HEK293T (cell line): ENCODE measurements around the gene SGSM1.

Source experiments
- CTCF ChIA-PET: fragments of 350-600 bp; formaldehyde crosslinking; extraction: SDS; loops from one replicate; lab custom pipeline; 2021; ENCODE audit warnings: antibody characterized with exemption, inconsistent platforms; lab: Yijun Ruan, JAX
- POLR2A ChIA-PET: fragments of 350-600 bp; formaldehyde crosslinking; extraction: SDS; loops from one replicate; lab custom pipeline; 2020; ENCODE audit warnings: antibody characterized with exemption, inconsistent platforms; lab: Yijun Ruan, JAX
- DNase-seq: peaks from one replicate; pipeline ENCODE4 v3.0.0; 2012; ENCODE audit warnings: mixed read lengths; ENCODE audit errors: extremely low spot score
- ARNT ChIP-seq: fragments of 450-650 bp; IDR thresholded peaks from 2 replicates; pipeline ENCODE4 v1.6.1; 2017; ENCODE audit warnings: mild to moderate bottlenecking
- BHLHE40 ChIP-seq: fragments of 450-650 bp; IDR thresholded peaks from 2 replicates; pipeline ENCODE4 v1.6.1; 2016; ENCODE audit warnings: mild to moderate bottlenecking, moderate library complexity, borderline replicate concordance
- CTBP1 ChIP-seq: fragments of 450-650 bp; IDR thresholded peaks from 2 replicates; pipeline ENCODE4 v1.6.1; 2016; ENCODE audit warnings: borderline replicate concordance
- ELF4 ChIP-seq: fragments of 450-650 bp; IDR thresholded peaks from 2 replicates; pipeline ENCODE4 v1.6.1; 2017; ENCODE audit warnings: antibody characterized with exemption
- FOXA1 ChIP-seq: fragments of 450-650 bp; IDR thresholded peaks from 2 replicates; pipeline ENCODE4 v1.6.1; 2016; ENCODE audit warnings: mild to moderate bottlenecking
- FOXK2 ChIP-seq: fragments of 450-650 bp; IDR thresholded peaks from 2 replicates; pipeline ENCODE4 v1.6.1; 2016; ENCODE audit warnings: mild to moderate bottlenecking
- FOXM1 ChIP-seq: fragments of 450-650 bp; IDR thresholded peaks from 2 replicates; pipeline ENCODE4 v1.6.1; 2017; ENCODE audit warnings: mild to moderate bottlenecking, borderline replicate concordance
- HDGF ChIP-seq: fragments of 450-650 bp; IDR thresholded peaks from 2 replicates; pipeline ENCODE4 v1.6.1; 2017; ENCODE audit warnings: antibody characterized with exemption, borderline replicate concordance
- L3MBTL2 ChIP-seq: fragments of 450-650 bp; conservative IDR thresholded peaks from 2 replicates; pipeline ENCODE4 v1.6.1; 2016; ENCODE audit warnings: mild to moderate bottlenecking
- LEF1 ChIP-seq: fragments of 450-650 bp; IDR thresholded peaks from 2 replicates; pipeline ENCODE4 v1.6.1; 2017; ENCODE audit warnings: mild to moderate bottlenecking, borderline replicate concordance
- NFRKB ChIP-seq: fragments of 450-650 bp; IDR thresholded peaks from 2 replicates; pipeline ENCODE4 v1.6.1; 2016; ENCODE audit warnings: mild to moderate bottlenecking, moderate library complexity
- PKNOX1 ChIP-seq: fragments of 450-650 bp; IDR thresholded peaks from 2 replicates; pipeline ENCODE4 v1.6.1; 2016
- SP1 ChIP-seq: fragments of 450-650 bp; IDR thresholded peaks from 2 replicates; pipeline ENCODE4 v1.6.1; 2017
- SUZ12 ChIP-seq: fragments of 450-650 bp; IDR thresholded peaks from 2 replicates; pipeline ENCODE4 v1.6.1; 2016; ENCODE audit warnings: mild to moderate bottlenecking
- TARDBP ChIP-seq: fragments of 450-650 bp; IDR thresholded peaks from 2 replicates; pipeline ENCODE4 v1.6.1; 2016
- ZNF384 ChIP-seq: fragments of 450-650 bp; IDR thresholded peaks from 2 replicates; pipeline ENCODE4 v1.6.1; 2016

The SGSM1 gene

GRCh38 chr22:24875862-24876506 is 70.0 kb downstream of the SGSM1 start:
- CTCF ChIA-PET: no interaction called here
- POLR2A ChIA-PET: no interaction called here
- TF ChIP-seq LEF1: no peak
- no peak for TF ChIP-seq PKNOX1
- TF ChIP-seq SUZ12: no peak
- TF ChIP-seq CTBP1: no peak
- TF ChIP-seq NFRKB: no peak
- TF ChIP-seq SP1: no peak
- no peak for TF ChIP-seq ZNF384
- no peak for TF ChIP-seq FOXM1
- no peak for TF ChIP-seq TARDBP
- TF ChIP-seq ARNT: no peak
- no peak for TF ChIP-seq HDGF
- no peak for TF ChIP-seq FOXA1
- TF ChIP-seq BHLHE40: no peak
- TF ChIP-seq L3MBTL2: no peak
- no peak for TF ChIP-seq FOXK2
- TF ChIP-seq ELF4: no peak

GRCh38 chr22:24876700-24877099 is 70.7 kb downstream of the SGSM1 start:
- POLR2A ChIA-PET: no interaction called here
- DNase-seq: no peak
- CTCF ChIA-PET: no interaction called here
- TF ChIP-seq ARNT (no peak), L3MBTL2 (no peak), FOXA1 (no peak), PKNOX1 (no peak), BHLHE40 (no peak), ELF4 (no peak), NFRKB (no peak), TARDBP (no peak), ZNF384 (no peak), LEF1 (no peak)

More at GRCh38 chr22:24875862-24876506, 70.0 kb downstream of the SGSM1 start:
- peak; percentile 50 for DNase-seq

- no peak for TF ChIP-seq BHLHE40
- no peak for TF ChIP-seq ARNT
- no peak for TF ChIP-seq HDGF
- TF ChIP-seq FOXM1: no peak
- TF ChIP-seq CTBP1: no peak
- TF ChIP-seq SP1: no peak
- TF ChIP-seq L3MBTL2: no peak
- no peak for TF ChIP-seq FOXA1
- TF ChIP-seq TARDBP: no peak
- no peak for TF ChIP-seq NFRKB
- no peak for TF ChIP-seq SUZ12
- TF ChIP-seq ELF4: no peak
- TF ChIP-seq FOXK2: no peak
- TF ChIP-seq ZNF384: no peak
- no peak for TF ChIP-seq PKNOX1
- TF ChIP-seq LEF1: no peak
- ChIA-PET POLR2A (no interaction called here), CTCF (no interaction called here)
- no peak for DNase-seq
Measured at GRCh38 chr22:24878969-24879368, 73.0 kb downstream of the SGSM1 start.

- no peak for DNase-seq
- ChIA-PET POLR2A (no interaction called here), CTCF (no interaction called here)
- TF ChIP-seq ZNF384: no peak
Measured at GRCh38 chr22:24883432-24883831, 77.4 kb downstream of the SGSM1 start.

- no peak for DNase-seq
- TF ChIP-seq CTBP1: no peak
- ChIA-PET POLR2A (no interaction called here), CTCF (no interaction called here)
Measured at GRCh38 chr22:24887260-24887659, 81.2 kb downstream of the SGSM1 start.

- ChIA-PET CTCF (no interaction called here), POLR2A (no interaction called here)
- no peak for DNase-seq
- TF ChIP-seq TARDBP (no peak), ZNF384 (no peak), FOXM1 (no peak), NFRKB (no peak), LEF1 (no peak)
Measured at GRCh38 chr22:24893341-24894070, 87.5 kb downstream of the SGSM1 start.

- ChIA-PET CTCF (no interaction called here), POLR2A (no interaction called here)
- no peak for DNase-seq
- TF ChIP-seq L3MBTL2 (peak; percentile 44), FOXK2 (no peak), HDGF (no peak)
Measured at GRCh38 chr22:24894220-24894975, 88.4 kb downstream of the SGSM1 start.
